Nephron (organoid): Measurements from ENCODE around the gene TDRD1.

Experiments used
- H3K27ac Mint-ChIP-seq, 3 experiments: 2 replicates each; pipeline ENCODE4 v1.8.0; 2020; ENCODE audit warnings: mixed read lengths in 3 of 3, mild to moderate bottlenecking in 2 of 3, moderate library complexity in 1 of 3
- H3K27me3 Mint-ChIP-seq: 2 replicates; pipeline ENCODE4 v1.8.0; 2021; ENCODE audit warnings: low read depth, mild to moderate bottlenecking, moderate library complexity, mixed read lengths
- H3K36me3 Mint-ChIP-seq: 2 replicates; pipeline ENCODE4 v1.8.0; 2020; ENCODE audit warnings: low read depth, mixed read lengths
- H3K4me1 Mint-ChIP-seq: 2 replicates; pipeline ENCODE4 v1.8.0; 2020; ENCODE audit warnings: mixed read lengths
- H3K4me3 Mint-ChIP-seq, 3 experiments: 2 replicates each; pipeline ENCODE4 v1.8.0; 2020; ENCODE audit warnings: mild to moderate bottlenecking in 3 of 3, mixed read lengths in 3 of 3, moderate library complexity in 2 of 3
- H3K9me3 Mint-ChIP-seq: 2 replicates; pipeline ENCODE4 v1.8.0; 2020; ENCODE audit warnings: mixed read lengths
- CTCF ChIP-seq, 3 experiments: fragments of 200-600 bp; sonication (generic); IDR thresholded peaks; one replicate each; pipeline ENCODE4 v1.5.0; 2021; ENCODE audit warnings: antibody characterized with exemption in 3 of 3; ENCODE audit not compliant: unreplicated experiment in 3 of 3

TDRD1 gene

GRCh38 chr10:114239117-114239993, 60.2 kb downstream of the TDRD1 start, which contains the start of gene VWA2:
TSS of gene VWA2 (plus strand) at chr10:114239254. CDS start at chr10:114248714, 9,460 bp downstream.
- peak; percentile 11 to 37 (median 14) for TF ChIP-seq CTCF (IDR thresholded peaks at IDR 0.05; ENCODE audit: unreplicated experiment in 3 of 3)
- no peaks in the 10 kb centered on the region for H3K36me3 Mint-ChIP-seq
- peaks cover 99% of the 10 kb centered on the region for H3K27me3 Mint-ChIP-seq
- H3K4me3 Mint-ChIP-seq, result peak within 1 kb of the TSS; percentile 58 to 69 (median 60)
- H3K9me3 Mint-ChIP-seq, result no peaks in the 10 kb centered on the region
- H3K27ac Mint-ChIP-seq, result no peak within 1 kb of the TSS
- H3K4me1 Mint-ChIP-seq, result no peaks in the 10 kb centered on the region

DNA sequence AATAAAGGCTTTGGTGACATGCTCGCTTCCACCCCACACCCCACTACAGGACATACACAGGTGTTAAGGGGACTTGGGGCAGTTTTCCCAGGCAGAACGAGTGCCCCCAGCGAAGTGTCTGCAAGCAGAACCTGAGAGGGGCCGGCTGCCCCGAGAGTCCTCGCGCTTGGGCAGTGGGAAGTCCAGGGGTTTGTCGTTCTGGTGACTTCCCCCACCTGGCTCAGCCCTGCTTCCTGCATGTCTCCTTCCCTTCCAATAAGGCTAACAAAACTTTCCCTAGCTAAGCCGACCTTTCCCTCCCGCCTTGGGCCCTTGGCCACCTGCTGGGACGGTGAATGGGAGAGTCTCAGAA, 60.8 kb downstream of the TDRD1 start:
- Mint-ChIP-seq H3K27me3 (peaks cover 99% of the 10 kb centered on the region), H3K9me3 (no peaks in the 10 kb centered on the region), H3K27ac (no peak overlapping the region), H3K36me3 (no peaks in the 10 kb centered on the region), H3K4me1 (peaks cover 3% of the 10 kb centered on the region), H3K4me3 (peak overlapping the region; percentile 2 to 47 (median 36))
- no peak for TF ChIP-seq CTCF (IDR thresholded peaks at IDR 0.05; ENCODE audit: unreplicated experiment in 3 of 3)

- no peaks in the 10 kb centered on the region for H3K36me3 Mint-ChIP-seq
- H3K4me1 Mint-ChIP-seq, result peaks cover 5% of the 10 kb centered on the region
- H3K4me3 Mint-ChIP-seq, result no peak overlapping the region
- H3K27me3 Mint-ChIP-seq, result peaks cover 94% of the 10 kb centered on the region
- H3K27ac Mint-ChIP-seq, result no peak overlapping the region
- H3K9me3 Mint-ChIP-seq, result no peaks in the 10 kb centered on the region
- no peak for TF ChIP-seq CTCF (IDR thresholded peaks at IDR 0.05; ENCODE audit: unreplicated experiment in 3 of 3)
These were observed 63.1 kb downstream of the TDRD1 start for GRCh38 chr10:114242235-114242634.

DNA sequence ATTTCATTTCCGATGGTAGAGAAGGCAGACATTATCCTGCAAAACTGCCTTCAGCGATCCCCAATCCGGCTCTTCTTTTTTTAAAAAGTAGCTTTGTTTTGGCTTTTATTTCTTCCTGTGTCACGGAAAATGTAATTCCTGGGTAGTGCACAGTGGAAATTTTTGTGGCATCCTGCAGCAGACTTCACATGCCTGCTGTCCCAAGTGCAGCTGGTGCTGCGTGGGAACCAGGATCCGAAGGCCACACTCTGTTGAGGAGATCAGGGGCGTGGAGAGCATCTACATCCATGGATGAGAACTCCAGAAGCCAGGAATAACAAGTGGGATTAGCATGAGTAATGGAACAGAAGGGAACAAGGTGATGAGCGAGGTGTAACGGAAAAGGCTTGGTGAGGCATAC, 64.5 kb downstream of the TDRD1 start:
- Mint-ChIP-seq H3K4me3 (no peak overlapping the region), H3K4me1 (peaks cover 5% of the 10 kb centered on the region), H3K36me3 (no peaks in the 10 kb centered on the region), H3K27me3 (peaks cover 85% of the 10 kb centered on the region), H3K27ac (no peak overlapping the region), H3K9me3 (no peaks in the 10 kb centered on the region)
- TF ChIP-seq CTCF (IDR thresholded peaks at IDR 0.05; ENCODE audit: unreplicated experiment in 3 of 3), result no peak

- Mint-ChIP-seq H3K36me3 (no peaks in the 10 kb centered on the region), H3K4me1 (peaks cover 5% of the 10 kb centered on the region), H3K27me3 (peaks cover 80% of the 10 kb centered on the region), H3K4me3 (no peak overlapping the region), H3K27ac (no peak overlapping the region), H3K9me3 (no peaks in the 10 kb centered on the region)
- no peak for TF ChIP-seq CTCF (IDR thresholded peaks at IDR 0.05; ENCODE audit: unreplicated experiment in 3 of 3)
These were observed 65.0 kb downstream of the TDRD1 start for GRCh38 chr10:114244126-114244525.
